Astrocyte of the cerebellum (primary cell): ENCODE measurements around the gene PDE6G.

Experiments
- DNase-seq: peaks from one replicate; pipeline ENCODE4 v3.0.0-alpha.2; 2011; ENCODE audit warnings: low read depth
- H3K4me3 ChIP-seq: 2 replicates; pipeline ENCODE4 v1.5.1; 2011; ENCODE audit warnings: mild to moderate bottlenecking, low read depth, low read length, moderate library complexity
- CTCF ChIP-seq: IDR thresholded peaks from 2 replicates; pipeline ENCODE4 v1.5.1; 2012; ENCODE audit warnings: low read length, low read depth, moderate library complexity, mild to moderate bottlenecking; ENCODE audit errors: missing control alignments
- in situ Hi-C: cut with HindIII; loops from 2 replicates; pipeline ENCODE4 v1.10.0; 2017; ENCODE audit warnings: low sequenced_read_pairs

PDE6G gene

GRCh38 chr17:81656118-81656743 is at the start of gene PDE6G:
Gene PDE6G (minus strand): TSS chr17:81656542. CDS start chr17:81653305, 3,237 bp downstream.
- no peak for TF ChIP-seq CTCF
- no peak within 1 kb of the TSS for H3K4me3 ChIP-seq
- no peak for DNase-seq
- in situ Hi-C loops, result no loop called here

GRCh38 chr17:81705518-81706231 is 49.3 kb upstream of the PDE6G start:
- in situ Hi-C loops, result no loop called here
- no peak overlapping the region for H3K4me3 ChIP-seq
- no peak for DNase-seq
- TF ChIP-seq CTCF, result no peak

- no peak for DNase-seq
- TF ChIP-seq CTCF, result no peak
- H3K4me3 ChIP-seq, result peak overlapping the region; percentile 89
- in situ Hi-C loops, result no loop called here
Observed at GRCh38 chr17:81703747-81704654, 47.7 kb upstream of the PDE6G start.

- peak; percentile 80 for DNase-seq
- TF ChIP-seq CTCF, result no peak
- H3K4me3 ChIP-seq, result peak within 1 kb of the TSS; percentile 89
- in situ Hi-C loops, result no loop called here
Observed at GRCh38 chr17:81702934-81703746, 46.8 kb upstream of the PDE6G start, which contains the start of gene MRPL12. Gene MRPL12 (plus strand): TSS chr17:81703367. CDS start chr17:81703502, 135 bp downstream.

GRCh38 chr17:81701288-81702071 is 45.1 kb upstream of the PDE6G start:
- DNase-seq, result no peak
- in situ Hi-C loops, result no loop called here
- H3K4me3 ChIP-seq, result peak overlapping the region; percentile 89
- no peak for TF ChIP-seq CTCF
